Uterus (tissue), 2 donors: ENCODE results near the gene ZNF524.

Experiments
- POLR2A ChIP-seq, 2 donors: fragments of 450-650 bp; IDR thresholded peaks; one replicate each; pipeline ENCODE4 v1.6.1; 2016; ENCODE audit warnings: antibody characterized with exemption in 2 of 2, mild to moderate bottlenecking in 1 of 2, moderate library complexity in 1 of 2
- TF ChIP-seq, protein P1 (sequence below), 4 experiments: fragments of 200-600 bp in 2 of 4; fragments of 450-650 bp in 2 of 4; sonication (generic) in 2 of 4; IDR thresholded peaks; one replicate each; pipeline ENCODE4 v1.5.1; 2016 to 2019; ENCODE audit warnings: antibody characterized with exemption in 4 of 4, mild to moderate bottlenecking in 2 of 4, moderate library complexity in 1 of 4

DNA sequence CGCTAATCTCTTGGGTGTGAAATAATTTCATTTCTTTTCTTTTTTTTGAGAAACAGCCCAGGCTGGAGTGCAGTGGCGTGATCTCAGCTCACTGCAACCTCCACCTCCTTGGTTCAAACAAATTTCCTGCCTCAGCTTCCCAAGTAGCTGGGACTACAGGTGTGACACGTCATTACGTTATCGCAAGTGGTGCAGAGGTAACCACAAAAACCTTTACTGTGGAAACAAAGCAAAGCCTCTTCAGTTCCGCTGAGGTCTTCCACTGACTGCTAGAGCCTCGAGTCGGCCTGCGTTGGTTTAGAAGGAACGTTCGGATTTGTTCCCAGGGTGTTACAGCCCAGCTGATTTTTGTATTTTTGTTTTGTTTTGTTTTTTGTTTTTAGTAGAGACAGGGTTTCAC is 26.3 kb downstream of the ZNF524 start:
- TF ChIP-seq, protein P1, sequence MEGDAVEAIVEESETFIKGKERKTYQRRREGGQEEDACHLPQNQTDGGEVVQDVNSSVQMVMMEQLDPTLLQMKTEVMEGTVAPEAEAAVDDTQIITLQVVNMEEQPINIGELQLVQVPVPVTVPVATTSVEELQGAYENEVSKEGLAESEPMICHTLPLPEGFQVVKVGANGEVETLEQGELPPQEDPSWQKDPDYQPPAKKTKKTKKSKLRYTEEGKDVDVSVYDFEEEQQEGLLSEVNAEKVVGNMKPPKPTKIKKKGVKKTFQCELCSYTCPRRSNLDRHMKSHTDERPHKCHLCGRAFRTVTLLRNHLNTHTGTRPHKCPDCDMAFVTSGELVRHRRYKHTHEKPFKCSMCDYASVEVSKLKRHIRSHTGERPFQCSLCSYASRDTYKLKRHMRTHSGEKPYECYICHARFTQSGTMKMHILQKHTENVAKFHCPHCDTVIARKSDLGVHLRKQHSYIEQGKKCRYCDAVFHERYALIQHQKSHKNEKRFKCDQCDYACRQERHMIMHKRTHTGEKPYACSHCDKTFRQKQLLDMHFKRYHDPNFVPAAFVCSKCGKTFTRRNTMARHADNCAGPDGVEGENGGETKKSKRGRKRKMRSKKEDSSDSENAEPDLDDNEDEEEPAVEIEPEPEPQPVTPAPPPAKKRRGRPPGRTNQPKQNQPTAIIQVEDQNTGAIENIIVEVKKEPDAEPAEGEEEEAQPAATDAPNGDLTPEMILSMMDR (IDR thresholded peaks at IDR 0.05): no peak
- TF ChIP-seq POLR2A (IDR thresholded peaks at IDR 0.05): no peak
